Measurements from ENCODE around the gene PTGIS.

GRCh38 chr20:49515586-49515985 lies 52.4 kb downstream of the PTGIS start:
- TF ChIP-seq, protein P1, sequence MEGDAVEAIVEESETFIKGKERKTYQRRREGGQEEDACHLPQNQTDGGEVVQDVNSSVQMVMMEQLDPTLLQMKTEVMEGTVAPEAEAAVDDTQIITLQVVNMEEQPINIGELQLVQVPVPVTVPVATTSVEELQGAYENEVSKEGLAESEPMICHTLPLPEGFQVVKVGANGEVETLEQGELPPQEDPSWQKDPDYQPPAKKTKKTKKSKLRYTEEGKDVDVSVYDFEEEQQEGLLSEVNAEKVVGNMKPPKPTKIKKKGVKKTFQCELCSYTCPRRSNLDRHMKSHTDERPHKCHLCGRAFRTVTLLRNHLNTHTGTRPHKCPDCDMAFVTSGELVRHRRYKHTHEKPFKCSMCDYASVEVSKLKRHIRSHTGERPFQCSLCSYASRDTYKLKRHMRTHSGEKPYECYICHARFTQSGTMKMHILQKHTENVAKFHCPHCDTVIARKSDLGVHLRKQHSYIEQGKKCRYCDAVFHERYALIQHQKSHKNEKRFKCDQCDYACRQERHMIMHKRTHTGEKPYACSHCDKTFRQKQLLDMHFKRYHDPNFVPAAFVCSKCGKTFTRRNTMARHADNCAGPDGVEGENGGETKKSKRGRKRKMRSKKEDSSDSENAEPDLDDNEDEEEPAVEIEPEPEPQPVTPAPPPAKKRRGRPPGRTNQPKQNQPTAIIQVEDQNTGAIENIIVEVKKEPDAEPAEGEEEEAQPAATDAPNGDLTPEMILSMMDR (IDR thresholded peaks at IDR 0.05), result no peak
- TF ChIP-seq POLR2A (IDR thresholded peaks at IDR 0.05), result no peak

Data from right lobe of liver (tissue), 4 donors.